ENCODE results near the gene TTLL11.
"Not testable (repeated sequence)": the region's sequence is repeated elsewhere in the genome, so short reads cannot be mapped to it uniquely, and the experiment has no call there.

TTLL11 gene

GRCh38 chr9:121998513-121999049, 94.5 kb downstream of the TTLL11 start:
- no peak for DNase-seq

GRCh38 chr9:121997791-121998190, 95.3 kb downstream of the TTLL11 start:
- DNase-seq = peak; percentile 48

GRCh38 chr9:121996783-121997182, 96.3 kb downstream of the TTLL11 start:
- DNase-seq = no peak

- no peak for DNase-seq
Measured at GRCh38 chr9:121995997-121996396, 97.1 kb downstream of the TTLL11 start.

GRCh38 chr9:121992571-121993212, 100.4 kb downstream of the TTLL11 start:
- DNase-seq = peak; percentile 72

- no peak for DNase-seq
Measured at GRCh38 chr9:121991307-121991661, 101.8 kb downstream of the TTLL11 start.

GRCh38 chr9:121990600-121991306, 102.4 kb downstream of the TTLL11 start:
- no peak for DNase-seq

- peak; percentile 28 for DNase-seq
Measured at GRCh38 chr9:121989010-121989409, 104.1 kb downstream of the TTLL11 start.

GRCh38 chr9:121987314-121987713, 105.8 kb downstream of the TTLL11 start:
- no peak for DNase-seq

- DNase-seq = no peak
Measured at GRCh38 chr9:121985792-121986494, 107.2 kb downstream of the TTLL11 start.

GRCh38 chr9:121984726-121985402, 108.2 kb downstream of the TTLL11 start:
- peak; percentile 90 for DNase-seq

- no peak for DNase-seq
Measured at GRCh38 chr9:121983736-121984135, 109.4 kb downstream of the TTLL11 start.

- DNase-seq = no peak
Measured at GRCh38 chr9:121981118-121981883, 111.8 kb downstream of the TTLL11 start.

GRCh38 chr9:121980665-121981064, 112.4 kb downstream of the TTLL11 start:
- not testable (repeated sequence) for DNase-seq

- no peak for DNase-seq
Measured at GRCh38 chr9:121979736-121980135, 113.4 kb downstream of the TTLL11 start.

GRCh38 chr9:121976751-121977150, 116.4 kb downstream of the TTLL11 start:
- DNase-seq = peak; percentile 74

GRCh38 chr9:121975801-121976277, 117.3 kb downstream of the TTLL11 start:
- peak; percentile 63 for DNase-seq

- DNase-seq = no peak
Measured at GRCh38 chr9:121974421-121974820, 118.7 kb downstream of the TTLL11 start.

GRCh38 chr9:121972501-121972981, 120.6 kb downstream of the TTLL11 start:
- peak; percentile 67 for DNase-seq

- DNase-seq = no peak
Measured at GRCh38 chr9:121968056-121968455, 125.1 kb downstream of the TTLL11 start.

- DNase-seq = no peak
Measured at GRCh38 chr9:121966706-121967105, 126.4 kb downstream of the TTLL11 start.

GRCh38 chr9:121963528-121963995, 129.5 kb downstream of the TTLL11 start:
- DNase-seq = peak; percentile 97
